AG08396 (cell line): ENCODE data around the gene CEBPZOS.

ENCODE experiments used
- DNase-seq: peaks from one replicate; pipeline ENCODE4 v3.0.0; 2012; ENCODE audit warnings: low spot score, mixed read lengths

The CEBPZOS gene

GRCh38 chr2:37196320-37197195 lies at the start of gene CEBPZOS:
TSS of gene CEBPZOS (plus strand) at chr2:37196496. CDS start at chr2:37199705, 3,209 bp downstream.
- DNase-seq, result peak; percentile 92

- no peak for DNase-seq
Measured at GRCh38 chr2:37148325-37148724, 48.0 kb upstream of the CEBPZOS start.

- DNase-seq, result no peak
Measured at GRCh38 chr2:37149626-37150322, 46.5 kb upstream of the CEBPZOS start.

- DNase-seq, result no peak
Measured at GRCh38 chr2:37153224-37153623, 43.1 kb upstream of the CEBPZOS start.

- no peak for DNase-seq
Measured at GRCh38 chr2:37154785-37155184, 41.5 kb upstream of the CEBPZOS start.

- peak; percentile 68 for DNase-seq
Measured at GRCh38 chr2:37156071-37156856, 40.0 kb upstream of the CEBPZOS start.

GRCh38 chr2:37156857-37157714 lies 39.2 kb upstream of the CEBPZOS start, which contains the start of gene EIF2AK2:
TSS of gene EIF2AK2 (minus strand) at chr2:37156980. CDS start at chr2:37147806, 9,174 bp downstream.
- peak; percentile 99 for DNase-seq

- DNase-seq, result no peak
Measured at GRCh38 chr2:37164757-37165156, 31.5 kb upstream of the CEBPZOS start.

- peak; percentile 28 for DNase-seq
Measured at GRCh38 chr2:37167636-37168180, 28.6 kb upstream of the CEBPZOS start.

- DNase-seq, result peak; percentile 64
Measured at GRCh38 chr2:37168217-37168981, 27.9 kb upstream of the CEBPZOS start.

GRCh38 chr2:37171624-37171950 lies 24.7 kb upstream of the CEBPZOS start:
- no peak for DNase-seq

- no peak for DNase-seq
Measured at GRCh38 chr2:37173741-37174140, 22.6 kb upstream of the CEBPZOS start.

- no peak for DNase-seq
Measured at GRCh38 chr2:37180006-37180639, 16.2 kb upstream of the CEBPZOS start.

GRCh38 chr2:37180640-37181039 lies 15.7 kb upstream of the CEBPZOS start:
- no peak for DNase-seq

- DNase-seq, result no peak
Measured at GRCh38 chr2:37181726-37182684, 14.3 kb upstream of the CEBPZOS start.

GRCh38 chr2:37188570-37188969 lies 7.7 kb upstream of the CEBPZOS start, which contains the start of gene SULT6B1:
TSS of gene SULT6B1 (minus strand) at chr2:37188670. CDS start at chr2:37188640, 30 bp downstream.
- DNase-seq, result no peak

- DNase-seq, result peak; percentile 70
Measured at GRCh38 chr2:37189452-37190153, 6.7 kb upstream of the CEBPZOS start.

- no peak for DNase-seq
Measured at GRCh38 chr2:37190290-37190689, 6.0 kb upstream of the CEBPZOS start.
